Endothelial cell of umbilical vein (primary cell): ENCODE data around the gene CPXM2. TPM values are rescaled to one million over a fixed set of nuclear protein-coding genes. Genes with fewer than 3 reads are reported as not detected.

Experiments used
- BruUV-seq: library from RNA; stranded (reverse); fragments of 400-500 nt; replicated peaks from 2 replicates; lab custom pipeline; 2021; lab: Mats Ljungman, UMichigan
- CTCF ChIA-PET: fragments of 300-600, 350-600 bp; sonication (Branson Sonifier 250); formaldehyde crosslinking; loops from one replicate; lab custom pipeline; 2021; ENCODE audit warnings: antibody characterized with exemption, inconsistent platforms; lab: Charles Lee
- POLR2A ChIA-PET: fragments of 300-600, 350-600 bp; sonication (Branson Sonifier 250); formaldehyde crosslinking; loops from one replicate; lab custom pipeline; 2021; ENCODE audit warnings: antibody characterized with exemption, inconsistent platforms; lab: Charles Lee
- DNase-seq: peaks from one replicate; pipeline ENCODE4 v3.0.0-alpha.2; 2011; ENCODE audit warnings: low read depth, low spot score
- FAIRE-seq: peaks from 2 replicates; lab custom pipeline; 2011; peaks lifted over from hg19 to GRCh38; lab: Jason Lieb, UNC
- H2AFZ ChIP-seq: 2 replicates; pipeline ENCODE4 v1.6.0; 2012; ENCODE audit warnings: low read depth, low read length, control low read depth, inconsistent platforms
- H3K27ac ChIP-seq: 2 replicates; pipeline ENCODE4 v1.5.1; 2011; ENCODE audit warnings: low read depth, mild to moderate bottlenecking, control low read depth, low read length, moderate library complexity; ENCODE audit not compliant: insufficient read depth
- H3K27me3 ChIP-seq, 2 experiments: 2 replicates each; pipeline versions ENCODE4 v1.6.0 to v1.6.1; 2011; ENCODE audit warnings: low read length in 2 of 2, mixed read lengths in 1 of 2; ENCODE audit not compliant: control insufficient read depth in 2 of 2, insufficient read depth in 2 of 2
- H3K36me3 ChIP-seq, 2 experiments: 2 replicates in 1 of 2; 3 replicates in 1 of 2; pipeline ENCODE4 v1.5.1; 2011; ENCODE audit warnings: low read length in 2 of 2, mild to moderate bottlenecking in 1 of 2, moderate library complexity in 1 of 2; ENCODE audit not compliant: control insufficient read depth in 2 of 2, insufficient read depth in 2 of 2; ENCODE audit errors: extremely low read depth in 1 of 2
- H3K4me1 ChIP-seq: 3 replicates; pipeline ENCODE4 v1.5.1; 2011; ENCODE audit warnings: mild to moderate bottlenecking, low read length; ENCODE audit not compliant: control insufficient read depth, insufficient read depth; ENCODE audit errors: extremely low read depth
- H3K4me2 ChIP-seq: 2 replicates; pipeline ENCODE4 v1.6.1; 2011; ENCODE audit warnings: low read length, control low read depth, mixed read lengths; ENCODE audit not compliant: insufficient read depth
- H3K4me3 ChIP-seq, 3 experiments: fragments of 200-600 bp in 1 of 3; sonication (generic), shearing (Covaris generic) in 1 of 3; replicated peaks in 1 of 3; 2 replicates each; pipeline ENCODE4 v1.5.1; 2011 to 2016; ENCODE audit warnings: control low read depth in 3 of 3, low read length in 3 of 3, mild to moderate bottlenecking in 2 of 3, inconsistent platforms in 1 of 3, low read depth in 1 of 3, moderate library complexity in 1 of 3; ENCODE audit not compliant: insufficient read depth in 1 of 3
- H3K79me2 ChIP-seq: 2 replicates; pipeline ENCODE4 v1.6.0; 2012; ENCODE audit warnings: low read length, inconsistent platforms; ENCODE audit not compliant: control insufficient read depth, insufficient read depth
- H3K9ac ChIP-seq: replicated peaks from 2 replicates; pipeline ENCODE3; 2011; ENCODE audit warnings: low read length, control low read depth; ENCODE audit not compliant: insufficient read depth; ENCODE audit errors: extremely low read depth
- H3K9me1 ChIP-seq: replicated peaks from 3 replicates; pipeline ENCODE4 v1.6.0; 2011; ENCODE audit warnings: mild to moderate bottlenecking, low read length; ENCODE audit not compliant: control insufficient read depth, insufficient read depth; ENCODE audit errors: extremely low read depth
- H3K9me3 ChIP-seq: replicated peaks from 2 replicates; pipeline ENCODE4 v1.5.1; 2012; ENCODE audit warnings: low read length, inconsistent platforms; ENCODE audit not compliant: control insufficient read depth, insufficient read depth
- H4K20me1 ChIP-seq: replicated peaks from 2 replicates; pipeline ENCODE3; 2011; ENCODE audit warnings: mild to moderate bottlenecking, low read length; ENCODE audit not compliant: control insufficient read depth, insufficient read depth; ENCODE audit errors: extremely low read depth
- EZH2 ChIP-seq: IDR thresholded peaks from 2 replicates; pipeline ENCODE4 v1.6.1; 2012; ENCODE audit warnings: borderline replicate concordance, low read depth, mild to moderate bottlenecking, moderate library complexity, low read length, inconsistent platforms; ENCODE audit not compliant: severe bottlenecking
- FOS ChIP-seq: IDR thresholded peaks from 2 replicates; pipeline ENCODE4 v1.6.1; 2011; ENCODE audit warnings: mild to moderate bottlenecking, low read length, moderate library complexity, borderline replicate concordance; ENCODE audit not compliant: insufficient read depth
- GATA2 ChIP-seq: IDR thresholded peaks from 2 replicates; pipeline ENCODE4 v1.7.0; 2011; ENCODE audit warnings: low read depth, mild to moderate bottlenecking, moderate library complexity, mixed read lengths, low read length; ENCODE audit not compliant: insufficient read length, insufficient read depth
- JUN ChIP-seq: IDR thresholded peaks from 2 replicates; pipeline ENCODE4 v1.6.1; 2011; ENCODE audit warnings: borderline replicate concordance, low read depth; ENCODE audit not compliant: insufficient read length, insufficient read depth
- MYC ChIP-seq: IDR thresholded peaks from one replicate; pipeline ENCODE4 v1.6.1; 2011; ENCODE audit warnings: mild to moderate bottlenecking, low read depth, low read length
- POLR2A ChIP-seq: IDR thresholded peaks from 2 replicates; pipeline ENCODE4 v1.6.1; 2012; ENCODE audit warnings: low read depth, mild to moderate bottlenecking, control low read depth, low read length
- POLR2AphosphoS5 ChIP-seq: IDR thresholded peaks from 2 replicates; pipeline ENCODE4 v1.6.1; 2012; ENCODE audit warnings: low read depth, mild to moderate bottlenecking, control low read depth, low read length, moderate library complexity; ENCODE audit not compliant: insufficient read depth
- dilution Hi-C: fragments of 300-500 bp; cut with MboI; formaldehyde crosslinking; loops from one replicate; pipeline ENCODE4 v1.15.0; 2019; ENCODE audit warnings: low sequenced_read_pairs; ENCODE audit not compliant: extremely low pct_ligation_motif_present
- intact Hi-C: fragments of 100-400 bp; cut with micrococcal nuclease; formaldehyde crosslinking; loops from one replicate; pipeline ENCODE4 v1.10.0; 2022
- polyA plus RNA-seq, 4 experiments: library from polyadenylated mRNA; depleted of rRNA in 3 of 4; stranded (reverse) in 3 of 4; unstranded in 1 of 4; fragments of >200 nt; gene quantifications; 2 replicates each; pipeline versions ENCODE4 v1.2.1 to v1.2.3, GENCODE V29; 2011 to 2012; ENCODE audit warnings: missing spikeins in 1 of 4
- total RNA-seq: library from RNA; stranded (reverse); gene quantifications from 2 replicates; pipeline ENCODE4 v1.2.3, GENCODE V29; 2021
- TF ChIP-seq, protein P1 (sequence below), 2 donors: IDR thresholded peaks; 1 replicate in 1 of 2; 2 replicates in 1 of 2; pipeline ENCODE4 v1.5.1; 2011; ENCODE audit warnings: low read length in 2 of 2, mild to moderate bottlenecking in 2 of 2, moderate library complexity in 2 of 2, control low read depth in 1 of 2, inconsistent platforms in 1 of 2, low read depth in 1 of 2; ENCODE audit not compliant: insufficient read depth in 1 of 2; ENCODE audit errors: extremely low read depth in 1 of 2
- TF ChIP-seq, protein P2 (sequence below): IDR thresholded peaks from 2 replicates; pipeline ENCODE4 v1.6.1; 2011; ENCODE audit not compliant: insufficient read depth, insufficient read length

CPXM2 gene
- total and polyA plus RNA-seq, 2 donors (not counting 3 experiments of a cell fraction or from before 2014, with no cell fraction given): 1.8 to 2.7 TPM

DNA sequence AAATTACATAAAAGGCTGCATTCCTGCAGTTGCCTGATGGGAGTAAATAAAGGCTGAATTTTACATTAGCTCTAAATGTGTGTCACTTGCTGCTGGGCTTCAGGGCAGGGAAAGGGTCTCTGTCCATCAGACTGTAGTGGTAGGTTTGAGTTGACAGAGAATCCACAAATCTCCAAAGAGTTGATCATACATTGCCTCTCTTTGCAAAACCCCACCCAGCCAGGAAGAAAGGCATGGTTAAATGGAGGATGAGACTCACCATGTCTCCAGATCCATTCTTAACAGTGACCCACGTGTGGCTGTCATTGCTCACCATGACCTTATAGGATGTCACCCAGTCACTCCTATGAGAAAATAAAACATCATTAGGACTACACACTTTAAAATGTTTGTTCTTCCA, 92.8 kb downstream of the CPXM2 start:
- intact Hi-C loops (no loop called here), dilution Hi-C loops (no loop called here)
- TF ChIP-seq FOS (no peak), EZH2 (no peak), JUN (no peak), MYC (no peak), POLR2A (no peak), GATA2 (no peak), POLR2AphosphoS5 (no peak)
- TF ChIP-seq, protein P1, sequence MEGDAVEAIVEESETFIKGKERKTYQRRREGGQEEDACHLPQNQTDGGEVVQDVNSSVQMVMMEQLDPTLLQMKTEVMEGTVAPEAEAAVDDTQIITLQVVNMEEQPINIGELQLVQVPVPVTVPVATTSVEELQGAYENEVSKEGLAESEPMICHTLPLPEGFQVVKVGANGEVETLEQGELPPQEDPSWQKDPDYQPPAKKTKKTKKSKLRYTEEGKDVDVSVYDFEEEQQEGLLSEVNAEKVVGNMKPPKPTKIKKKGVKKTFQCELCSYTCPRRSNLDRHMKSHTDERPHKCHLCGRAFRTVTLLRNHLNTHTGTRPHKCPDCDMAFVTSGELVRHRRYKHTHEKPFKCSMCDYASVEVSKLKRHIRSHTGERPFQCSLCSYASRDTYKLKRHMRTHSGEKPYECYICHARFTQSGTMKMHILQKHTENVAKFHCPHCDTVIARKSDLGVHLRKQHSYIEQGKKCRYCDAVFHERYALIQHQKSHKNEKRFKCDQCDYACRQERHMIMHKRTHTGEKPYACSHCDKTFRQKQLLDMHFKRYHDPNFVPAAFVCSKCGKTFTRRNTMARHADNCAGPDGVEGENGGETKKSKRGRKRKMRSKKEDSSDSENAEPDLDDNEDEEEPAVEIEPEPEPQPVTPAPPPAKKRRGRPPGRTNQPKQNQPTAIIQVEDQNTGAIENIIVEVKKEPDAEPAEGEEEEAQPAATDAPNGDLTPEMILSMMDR (IDR thresholded peaks at IDR 0.05; ENCODE audit: extremely low read depth in 1 of 2, insufficient read depth in 1 of 2, low read depth in 1 of 2, low read length in 2 of 2): no peak
- TF ChIP-seq, protein P2, sequence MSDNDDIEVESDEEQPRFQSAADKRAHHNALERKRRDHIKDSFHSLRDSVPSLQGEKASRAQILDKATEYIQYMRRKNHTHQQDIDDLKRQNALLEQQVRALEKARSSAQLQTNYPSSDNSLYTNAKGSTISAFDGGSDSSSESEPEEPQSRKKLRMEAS: no peak
- DNase-seq: no peak
- Histone ChIP-seq H2AFZ (no peak overlapping the region), H3K27ac (no peak overlapping the region), H3K9ac (no peak overlapping the region), H3K9me3 (no peaks in the 10 kb centered on the region), H3K36me3 (no peaks in the 10 kb centered on the region), H3K4me3 (no peak overlapping the region), H3K4me2 (no peak overlapping the region), H3K27me3 (no peaks in the 10 kb centered on the region), H3K4me1 (peaks cover 10% of the 10 kb centered on the region), H3K9me1 (no peaks in the 10 kb centered on the region), H3K79me2 (no peaks in the 10 kb centered on the region), H4K20me1 (no peaks in the 10 kb centered on the region)
- ChIA-PET POLR2A (no interaction called here), CTCF (no interaction called here)
- no peak for FAIRE-seq
- BruUV-seq: no TSS peak
